Stimulated activated CD8-positive, alpha-beta memory T cell treated with anti-CD3 and anti-CD28 coated beads, Interleukin-7, amount 100 ng/mL, for 1 hour (primary cell): ENCODE data around the gene CATSPERD.
"Not testable (repeated sequence)": the region's sequence is repeated elsewhere in the genome, so short reads cannot be mapped to it uniquely, and the experiment has no call there.

ENCODE experiments used
- DNase-seq, 2 donors: peaks; one replicate each; pipeline ENCODE4 v3.0.0-alpha.2; 2020; ENCODE audit warnings: low read depth in 2 of 2

The CATSPERD gene

DNA sequence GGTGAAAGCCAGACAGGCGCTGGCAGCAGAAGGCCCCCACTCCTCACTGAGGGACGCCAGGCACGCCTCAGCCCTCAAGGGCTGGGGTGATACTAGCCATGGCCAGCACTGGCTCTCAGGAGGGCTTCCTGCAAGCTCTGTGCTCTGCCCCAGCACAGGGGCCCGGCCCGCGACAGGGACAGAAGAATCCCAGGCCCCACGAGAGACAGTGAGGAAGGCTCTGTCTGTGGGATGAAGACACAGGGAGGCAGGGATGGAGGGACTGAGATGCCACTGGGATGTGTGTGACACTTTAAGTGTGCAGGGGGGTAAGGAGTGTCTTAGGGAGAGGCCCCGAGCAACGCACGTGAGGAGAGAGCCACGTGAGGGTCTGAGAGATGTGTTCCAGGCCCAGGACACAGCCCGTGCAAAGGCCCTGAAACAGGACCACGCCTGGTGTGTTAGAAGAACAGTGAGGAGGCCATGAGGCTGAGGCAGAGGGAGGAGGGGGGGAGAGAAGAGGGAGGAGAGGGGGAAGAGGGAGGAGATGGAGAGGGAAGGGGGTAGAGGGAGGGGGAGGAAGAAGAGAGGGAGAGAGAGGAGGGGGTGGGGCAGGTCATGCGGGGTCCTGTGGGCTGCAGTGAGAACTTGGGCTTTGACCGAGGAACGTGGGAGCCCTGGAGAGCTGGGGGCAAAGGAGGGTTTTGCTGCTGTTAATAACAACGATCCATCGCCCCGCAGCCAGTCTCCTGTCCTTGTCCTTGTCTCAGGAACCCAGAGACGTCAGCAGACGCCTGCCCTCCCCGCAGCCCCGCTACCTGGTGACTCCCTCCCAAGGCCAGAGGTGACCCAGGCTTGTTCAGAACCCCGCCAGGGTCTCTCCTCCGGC, 23.2 kb upstream of the CATSPERD start:
- DNase-seq, result no peak

DNA sequence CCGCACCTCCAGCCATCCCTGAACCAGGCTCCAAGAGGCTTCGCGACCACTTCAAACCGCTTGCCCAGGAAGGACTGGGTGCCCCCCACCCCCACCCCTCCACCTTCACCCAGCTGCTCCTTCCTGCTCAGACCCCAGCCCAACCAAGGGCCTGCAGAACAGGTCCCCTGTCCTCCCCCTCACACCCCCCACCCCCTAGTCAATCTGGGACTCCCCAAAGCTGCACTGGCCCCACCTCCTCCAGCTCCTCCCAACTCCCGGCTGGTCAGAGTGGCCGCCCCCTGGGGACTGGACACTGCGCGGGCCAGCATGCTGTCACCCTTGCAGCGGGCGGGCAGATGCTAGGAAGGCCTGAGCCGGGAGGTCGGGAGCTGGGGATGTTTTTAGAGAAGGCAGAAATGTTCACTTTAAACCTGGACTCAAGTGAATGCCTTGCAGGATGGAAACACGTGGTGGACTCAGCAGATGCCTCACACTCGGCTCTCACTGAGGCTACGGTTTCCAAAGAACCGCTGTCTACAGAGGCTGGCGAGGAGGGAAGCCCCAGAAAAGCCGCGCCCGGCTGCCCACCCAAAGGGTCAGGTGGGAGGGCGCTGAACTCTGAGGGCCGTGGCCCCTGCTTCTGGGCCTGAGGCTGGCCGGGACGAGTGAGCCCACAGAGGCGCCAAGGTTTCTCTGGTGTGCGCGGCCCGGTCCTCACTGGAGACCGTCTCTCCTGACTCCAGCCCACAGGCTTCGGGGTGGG, 22.4 kb upstream of the CATSPERD start:
- DNase-seq, result no peak

DNA sequence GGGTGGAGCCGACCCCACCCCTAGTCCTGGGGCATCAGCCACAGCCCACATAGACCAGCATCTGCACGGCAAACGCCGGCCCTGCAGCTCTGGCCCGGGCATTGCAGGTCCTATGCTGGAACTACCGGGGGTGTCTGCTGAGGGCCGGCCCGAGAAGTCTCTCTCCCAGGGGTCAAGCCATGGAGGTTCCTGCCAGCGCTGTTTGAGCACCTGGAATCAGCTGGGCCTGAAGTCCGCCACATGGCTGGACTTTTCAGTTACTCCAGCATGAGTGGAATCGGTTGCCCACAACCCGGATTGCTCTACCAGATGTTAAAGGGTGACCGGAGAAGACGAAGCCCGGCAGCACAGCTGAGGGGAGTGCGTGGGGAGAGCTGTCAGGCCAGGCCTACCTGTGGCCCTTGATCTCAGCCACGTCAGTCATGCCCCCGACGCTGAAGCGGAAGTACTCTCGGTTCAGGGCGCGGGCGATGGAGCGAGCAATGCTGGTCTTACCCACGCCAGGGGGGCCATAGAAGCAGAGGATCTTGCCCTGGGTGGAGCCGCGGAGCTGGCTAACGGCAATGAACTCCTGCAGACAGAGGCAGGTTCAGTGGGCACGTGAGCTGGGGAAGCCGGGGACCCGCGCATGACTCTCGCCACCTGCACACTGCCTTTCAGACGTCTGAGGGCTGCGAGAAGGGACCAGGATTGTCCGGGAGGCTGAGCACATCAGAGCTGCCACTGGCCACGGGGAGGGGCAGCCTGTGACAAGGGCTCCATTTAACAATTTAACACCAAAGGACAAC, 21.6 kb upstream of the CATSPERD start:
- no peak for DNase-seq

DNA sequence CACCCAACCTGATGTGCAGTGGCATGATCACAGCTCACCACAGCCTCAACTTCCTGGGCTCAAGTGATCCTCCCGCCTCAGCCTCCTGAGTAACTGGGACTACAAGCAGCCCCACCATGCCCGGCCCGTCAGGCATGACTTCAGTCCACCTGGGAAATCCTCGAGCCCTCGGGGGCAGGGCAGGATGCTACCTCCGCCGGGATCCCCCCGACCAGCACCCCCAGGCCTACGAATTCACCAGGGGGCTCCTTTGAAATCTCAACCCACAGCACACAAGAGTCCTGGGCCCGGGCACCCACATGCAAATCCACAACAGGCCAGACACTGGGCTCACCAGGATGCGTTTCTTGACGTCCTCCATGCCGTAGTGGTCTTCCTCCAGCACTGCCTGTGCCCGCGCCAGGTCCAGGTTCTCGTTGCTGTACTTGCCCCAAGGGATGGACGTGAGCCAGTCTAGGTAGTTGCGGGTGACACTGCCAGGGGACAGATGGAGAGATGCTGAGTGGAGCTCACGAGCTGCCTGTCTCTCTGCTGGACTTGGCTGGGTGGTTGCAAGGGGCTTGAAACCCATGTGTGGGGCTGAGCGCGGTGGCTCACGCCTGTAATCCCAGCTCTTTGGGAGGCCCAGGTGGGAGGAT, 19.9 kb upstream of the CATSPERD start:
- no peak for DNase-seq

DNA sequence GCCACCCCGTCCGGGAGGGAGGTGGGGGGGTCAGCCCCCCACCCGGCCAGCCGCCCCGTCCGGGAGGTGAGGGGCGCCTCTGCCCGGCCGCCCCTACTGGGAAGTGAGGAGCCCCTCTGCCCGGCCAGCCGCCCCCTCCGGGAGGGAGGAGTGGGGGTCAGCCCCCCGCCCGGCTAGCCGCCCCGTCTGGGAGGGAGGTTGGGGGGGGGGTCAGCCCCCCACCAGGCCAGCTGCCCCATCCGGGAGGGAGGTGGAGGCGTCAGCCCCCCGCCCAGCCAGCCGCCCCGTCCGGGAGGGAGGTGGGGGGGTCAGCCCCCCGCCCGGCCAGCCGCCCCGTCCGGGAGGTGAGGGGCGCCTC, 18.4 kb upstream of the CATSPERD start:
- DNase-seq, result not testable (repeated sequence)

DNA sequence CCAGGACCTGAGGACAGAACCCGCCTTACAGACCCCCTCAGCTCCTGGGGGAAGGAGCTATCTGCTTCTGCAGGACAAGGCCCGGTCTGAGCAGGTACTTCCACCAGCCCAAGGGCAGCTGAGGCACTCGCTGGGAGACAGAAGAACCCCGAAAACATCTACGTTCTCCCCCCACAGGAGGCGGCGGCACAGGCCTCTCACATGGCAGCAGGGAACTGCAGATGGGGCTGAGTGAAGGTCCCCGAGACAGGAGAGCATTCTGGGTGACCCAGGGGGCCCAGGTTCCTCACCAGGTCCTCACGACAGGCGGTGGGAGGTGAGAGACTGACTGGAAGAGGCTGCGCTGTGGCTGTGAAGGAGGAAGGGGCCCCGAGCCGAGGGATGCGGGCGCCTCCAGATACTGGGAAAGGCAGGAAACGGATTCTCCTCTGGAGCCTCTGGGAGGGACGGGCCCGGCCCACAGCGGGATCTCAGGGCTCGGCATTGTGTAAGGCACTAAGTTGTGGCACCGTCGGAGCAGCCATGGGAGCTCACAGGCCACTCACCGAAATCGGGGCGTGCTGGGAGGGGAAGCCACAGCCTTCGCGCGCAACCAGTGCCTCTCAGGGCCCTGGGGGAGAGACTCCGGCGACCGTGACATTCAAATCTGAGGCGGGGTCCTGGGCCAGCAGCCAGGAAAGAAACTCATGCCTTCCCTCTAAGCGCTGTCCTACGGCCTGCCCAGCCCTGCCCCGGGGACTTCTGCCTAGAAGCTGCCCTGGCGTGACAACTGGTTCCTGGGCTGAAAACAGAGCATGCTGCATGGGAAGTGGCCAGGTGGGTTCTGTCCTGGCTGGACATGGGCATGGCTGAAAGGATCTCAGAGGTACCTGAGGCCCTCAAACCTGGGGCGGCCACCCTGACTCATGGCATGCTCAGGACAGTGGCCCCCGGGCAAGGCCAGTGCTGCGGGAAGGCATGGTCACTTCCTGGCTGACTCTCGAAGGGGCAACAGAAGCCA, 16.3 kb upstream of the CATSPERD start:
- DNase-seq, result no peak

DNA sequence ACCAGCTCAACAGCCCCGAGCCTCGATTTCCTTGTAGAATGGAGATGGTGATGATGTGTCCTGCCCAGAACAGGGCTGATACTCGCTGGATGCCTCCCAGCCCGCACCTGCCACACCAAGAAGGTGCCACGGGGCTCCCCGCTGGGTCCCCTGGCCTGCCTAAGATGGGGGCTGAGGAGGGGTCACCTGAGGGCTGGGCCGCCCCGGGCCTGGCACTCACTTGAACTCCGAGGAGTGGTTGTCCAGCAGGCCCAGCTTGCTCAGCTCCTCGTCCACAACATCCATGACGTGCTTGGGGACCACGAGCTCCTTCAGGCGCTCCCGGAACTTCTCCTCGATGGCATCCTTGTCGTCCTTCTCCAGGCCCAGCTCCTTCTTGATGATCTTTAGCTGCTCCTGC, 14.9 kb upstream of the CATSPERD start:
- DNase-seq, result no peak

DNA sequence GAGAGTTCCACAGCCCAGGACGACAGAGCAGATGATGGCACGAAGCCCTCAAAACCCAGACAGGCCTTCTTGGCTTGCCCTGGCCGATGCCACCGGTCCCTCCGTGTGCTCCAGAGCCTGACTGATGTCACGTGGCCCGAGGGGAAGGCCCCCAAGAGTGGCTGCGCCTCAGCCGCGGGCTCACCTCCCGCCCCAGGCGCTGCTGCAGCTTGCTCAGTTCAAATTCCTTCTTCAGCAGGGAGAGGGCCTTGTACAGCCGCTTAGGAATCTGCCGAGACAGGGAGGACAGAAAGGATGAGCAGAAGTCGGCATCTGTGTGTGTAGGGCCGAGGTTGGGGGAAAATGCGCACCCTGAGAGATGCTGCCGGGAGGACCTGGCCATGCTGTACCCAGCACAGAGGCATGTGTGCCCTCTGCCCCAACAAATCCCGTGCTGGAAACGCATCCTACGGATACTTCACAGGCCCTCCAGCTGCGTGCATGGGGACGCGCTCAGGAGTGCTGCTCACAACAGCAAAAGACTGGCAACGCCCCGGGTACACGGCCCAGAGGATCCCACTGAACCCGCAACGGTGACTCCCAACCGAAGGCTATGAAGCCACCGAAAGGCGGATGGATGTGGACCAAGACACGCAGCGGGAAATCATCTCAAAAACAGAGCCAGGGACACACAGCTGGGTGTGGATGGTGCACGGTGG, 13.4 kb upstream of the CATSPERD start:
- DNase-seq, result no peak

DNA sequence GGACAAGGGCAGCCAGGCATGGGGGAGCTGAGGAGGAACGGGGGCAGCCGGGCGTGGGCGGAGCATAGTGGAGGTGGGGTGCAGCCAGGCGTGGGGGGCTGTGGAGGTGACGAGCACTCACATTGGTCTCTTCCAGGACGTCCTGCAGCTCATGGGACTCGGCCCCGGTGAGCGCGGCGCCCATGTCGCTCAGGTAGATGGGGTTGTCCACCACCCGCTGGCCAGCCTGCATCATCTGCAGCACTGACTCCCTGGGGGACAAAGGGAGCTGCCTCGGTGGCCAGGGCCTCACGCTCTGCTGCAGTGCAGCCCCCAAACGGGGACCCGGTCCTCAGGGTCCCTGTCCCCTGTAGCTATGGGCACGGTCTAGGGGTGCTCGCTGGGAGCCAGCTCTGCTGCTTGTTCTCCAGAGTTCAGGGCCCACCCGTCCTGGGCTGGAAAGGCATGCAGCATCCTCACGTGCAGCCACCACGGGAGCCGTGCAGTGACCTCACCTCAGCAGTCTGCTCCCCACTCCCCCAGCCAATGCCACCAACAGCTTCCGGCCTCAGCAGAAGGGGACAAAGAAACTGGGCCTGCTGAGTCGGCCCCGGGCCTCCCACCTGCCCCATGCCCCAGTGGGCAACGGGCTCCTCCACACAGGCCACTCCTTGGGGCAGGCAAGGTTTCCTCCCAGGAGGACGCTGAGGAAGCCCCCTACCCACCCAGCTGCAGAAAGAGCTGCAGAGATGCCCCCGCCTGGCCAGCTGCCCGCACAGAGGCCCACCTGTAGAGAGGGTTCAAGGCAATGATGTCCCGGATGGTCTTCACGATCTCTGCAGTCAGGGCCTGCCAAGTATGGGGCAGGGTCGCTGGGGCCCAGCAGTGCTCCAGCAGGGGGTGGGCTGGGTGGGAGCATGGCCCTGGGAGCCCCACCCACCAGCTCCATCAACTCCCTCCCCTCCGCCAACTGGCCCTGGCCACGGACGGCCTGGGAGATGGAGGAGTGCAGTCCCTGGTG, 12.6 kb upstream of the CATSPERD start:
- DNase-seq, result no peak

DNA sequence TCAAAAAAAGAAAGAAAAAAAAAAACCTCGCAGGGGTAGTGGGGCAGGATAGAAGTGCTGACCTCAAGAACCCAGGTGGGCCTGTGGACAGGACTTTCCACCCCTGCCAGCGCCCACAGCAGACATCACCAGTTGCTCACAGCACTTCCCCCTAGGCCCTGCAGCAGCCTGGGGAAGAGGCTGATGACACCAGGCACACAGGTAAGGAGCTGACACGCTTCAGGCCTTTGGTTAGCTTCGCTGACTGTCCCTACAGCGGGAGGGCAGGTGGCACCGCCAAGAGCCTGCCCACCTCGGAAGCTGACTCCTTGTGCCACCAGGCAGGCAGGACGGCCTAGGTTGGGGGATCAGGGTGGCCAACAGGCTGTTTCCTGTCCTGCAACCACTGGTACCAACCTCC, 9.4 kb upstream of the CATSPERD start:
- no peak for DNase-seq

DNA sequence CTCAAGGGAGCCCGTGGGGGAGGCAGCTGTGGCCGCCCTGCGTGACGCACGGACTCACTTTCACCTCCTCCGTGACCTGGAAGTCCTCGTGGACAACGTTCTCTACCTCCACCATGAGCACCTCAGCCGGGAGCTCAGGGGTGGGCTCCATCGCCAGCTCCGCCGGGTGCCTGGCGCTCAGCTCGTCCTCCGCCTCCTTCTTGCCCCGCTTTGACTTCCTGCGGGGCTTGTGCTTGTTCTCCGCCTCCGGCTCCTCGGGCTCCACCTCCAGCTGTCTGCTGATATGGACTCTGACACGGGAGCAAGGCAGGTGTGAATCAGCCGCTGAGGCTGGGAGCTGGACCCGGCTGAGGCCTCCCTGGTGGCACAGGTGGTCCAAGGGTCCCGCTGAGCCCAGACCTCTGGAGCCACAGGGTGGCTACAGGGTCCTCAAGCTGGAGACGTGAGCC, 8.7 kb upstream of the CATSPERD start:
- no peak for DNase-seq

DNA sequence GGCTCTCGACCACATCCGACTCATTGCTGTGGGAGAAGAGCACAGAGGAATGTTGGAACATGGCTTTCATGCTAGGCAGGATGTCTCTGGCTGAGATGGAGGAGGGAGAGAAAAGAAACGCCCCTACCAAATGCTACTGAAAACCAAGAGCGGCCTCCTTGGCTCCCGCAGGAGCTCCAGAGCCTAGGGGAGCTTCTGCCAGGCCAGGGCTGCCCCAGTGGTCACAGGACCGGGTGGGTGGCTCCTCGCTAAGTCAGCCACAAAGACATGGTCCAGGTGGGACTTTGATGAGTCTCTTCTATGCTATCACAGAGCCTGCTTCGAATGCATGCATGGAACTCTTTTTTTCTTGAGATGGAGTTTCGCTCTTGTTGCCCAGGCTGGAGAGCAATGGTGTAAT, 7.2 kb upstream of the CATSPERD start:
- no peak for DNase-seq

DNA sequence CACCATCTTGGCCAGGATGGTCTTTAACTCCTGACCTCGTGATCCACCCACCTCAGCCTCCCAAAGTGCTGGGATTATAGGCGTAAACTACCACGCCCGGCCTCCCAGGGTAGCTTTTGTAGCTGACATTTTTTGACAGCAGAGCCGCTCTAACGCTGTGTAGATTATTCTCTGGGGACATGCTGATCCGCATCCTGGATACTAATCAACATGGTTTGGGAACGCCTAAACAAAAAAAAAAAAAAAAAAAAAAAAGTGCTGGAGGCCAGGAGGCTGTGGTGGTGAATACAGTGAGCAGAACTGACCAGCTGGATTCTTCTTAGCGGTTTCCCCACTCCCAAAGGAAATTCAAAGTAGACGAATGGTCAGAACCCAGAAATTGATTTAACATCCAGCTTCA, 5.6 kb upstream of the CATSPERD start:
- DNase-seq, result no peak

DNA sequence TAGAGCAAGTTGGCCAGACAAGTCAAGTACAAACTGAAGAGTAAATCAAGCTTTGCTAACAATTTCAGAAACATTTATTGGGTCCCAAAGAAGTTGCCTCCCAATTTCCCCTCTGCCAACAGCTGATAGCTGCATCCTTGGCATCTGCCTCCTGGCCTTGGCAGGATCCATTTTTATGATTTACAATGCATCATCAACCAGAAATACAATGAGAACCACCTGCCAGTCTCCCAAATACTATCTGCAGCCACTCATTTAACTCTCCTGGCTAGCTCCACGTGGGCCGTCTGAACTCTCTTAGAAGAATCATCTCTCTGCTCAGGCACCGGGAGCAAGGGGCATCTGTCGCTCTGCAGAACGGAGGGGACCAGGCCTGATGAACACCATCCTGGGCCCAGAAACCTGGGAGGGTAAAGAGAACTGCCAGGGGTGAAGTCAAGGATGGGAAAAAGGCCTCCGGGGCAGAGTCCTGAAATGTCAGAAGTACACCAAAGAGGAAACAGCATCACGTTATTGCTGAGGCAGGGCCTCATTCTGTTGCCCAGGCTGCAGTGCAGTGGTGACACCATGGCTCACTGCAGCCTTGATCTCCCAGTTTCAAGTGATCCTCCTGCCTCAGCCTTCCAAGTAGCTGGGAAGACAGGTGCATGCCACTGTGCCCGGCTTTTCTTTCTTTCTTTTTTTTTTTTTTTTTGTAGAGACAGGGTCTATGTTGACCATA, 3.1 kb upstream of the CATSPERD start:
- DNase-seq, result no peak

DNA sequence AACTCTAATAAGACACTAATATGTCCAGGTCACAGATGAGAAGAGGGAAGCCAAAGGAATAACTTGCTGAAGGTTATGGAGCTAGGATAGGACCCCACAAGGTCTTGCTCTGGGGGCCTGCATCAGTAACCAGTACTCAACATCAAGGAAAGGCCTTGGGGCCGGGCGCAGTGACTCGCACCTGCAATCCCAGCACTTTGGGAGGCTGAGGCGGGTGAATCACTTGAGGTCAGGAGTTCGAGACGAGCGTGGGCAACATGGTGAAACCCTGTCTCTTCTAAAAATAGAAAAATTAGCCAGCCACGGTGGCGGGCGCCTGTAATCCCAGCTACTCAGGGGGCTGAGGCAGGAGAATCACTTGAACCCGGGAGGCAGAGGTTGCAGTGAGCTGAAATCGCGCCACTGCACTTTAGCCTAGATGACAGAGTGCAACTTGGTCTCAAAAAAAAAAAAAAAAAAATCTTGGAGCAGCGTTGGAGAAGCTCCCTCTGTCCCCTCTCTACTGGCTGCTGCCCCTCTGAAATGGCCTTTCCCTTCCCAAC, 2.3 kb upstream of the CATSPERD start:
- no peak for DNase-seq

DNA sequence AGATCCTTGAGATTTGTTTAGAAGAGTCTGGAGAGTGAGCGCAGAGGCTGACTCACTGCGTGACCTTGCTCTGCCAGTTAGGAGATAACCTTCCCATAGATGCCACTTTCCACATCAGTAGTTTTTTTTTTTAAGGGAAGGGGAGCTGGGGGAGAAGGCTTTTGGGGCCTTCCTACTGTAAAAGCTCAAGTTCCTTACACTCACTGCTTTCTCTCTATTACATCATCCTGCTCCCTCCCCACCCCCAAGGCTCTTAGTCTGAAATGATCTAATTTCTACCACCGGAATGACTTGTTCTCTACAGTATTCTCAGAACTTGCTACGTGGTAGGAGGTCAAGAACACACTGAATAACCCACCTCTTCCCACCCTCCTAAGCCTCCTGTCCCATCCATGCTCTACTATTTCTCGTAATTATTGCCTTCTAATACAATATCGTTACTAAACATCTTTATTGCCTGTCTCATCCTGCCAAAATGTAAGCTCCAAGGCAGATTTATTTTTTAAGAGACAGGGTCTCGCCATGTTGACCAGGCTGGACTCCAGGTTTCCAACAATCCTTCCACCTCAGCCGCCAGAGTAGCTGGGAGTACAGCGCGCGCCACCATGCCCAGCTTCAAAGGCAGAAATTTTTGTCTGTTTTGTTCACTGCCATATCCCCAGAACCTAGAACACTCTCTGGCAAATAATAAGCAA, 1.7 kb upstream of the CATSPERD start:
- no peak for DNase-seq

DNA sequence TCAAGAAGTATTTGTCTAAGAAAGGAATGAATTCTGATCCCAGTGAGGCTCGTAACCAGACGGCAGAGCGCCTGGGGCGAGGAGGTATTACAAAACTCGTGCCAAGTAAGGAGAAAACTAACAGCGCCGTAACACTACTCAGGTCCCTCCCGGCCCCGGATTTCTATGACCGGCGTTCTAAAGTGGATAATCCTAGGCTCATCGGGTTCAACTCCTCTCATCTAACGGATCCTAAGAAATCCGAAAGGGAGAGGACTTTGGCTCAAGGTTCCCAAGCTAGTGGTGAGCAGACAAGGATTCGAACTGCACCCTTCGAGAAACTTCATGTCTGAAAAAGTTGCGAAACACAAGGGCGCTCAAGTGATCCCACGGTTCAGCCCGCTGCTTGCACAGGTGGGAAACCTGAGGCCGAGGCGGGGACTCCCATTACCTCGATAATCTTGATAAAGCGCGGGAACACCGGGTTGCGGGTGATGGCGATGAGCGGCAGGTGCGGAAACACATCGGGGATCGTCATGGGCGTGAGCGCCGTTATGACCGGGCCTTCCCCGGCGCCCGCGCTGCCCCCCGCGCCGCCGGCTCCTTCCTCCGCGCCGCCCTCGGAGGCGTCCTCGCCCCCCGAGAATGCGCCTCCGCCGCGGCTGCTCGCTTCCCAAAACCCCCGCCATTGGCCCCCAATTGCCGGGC, 1.0 kb upstream of the CATSPERD start:
- DNase-seq, result no peak
